H1 (cell line): ENCODE measurements around the gene NT5C3B. TPM values are rescaled to one million over a fixed set of nuclear protein-coding genes. Genes with fewer than 3 reads are reported as not detected.

Experiments used
- USF2 ChIP-seq: IDR thresholded peaks from 2 replicates; pipeline ENCODE4 v1.6.1; 2011; ENCODE audit warnings: low read length, improper control_type of control experiment
- polyA plus RNA-seq, 7 experiments: library from polyadenylated mRNA; depleted of rRNA in 3 of 7; stranded (reverse) in 5 of 7; unstranded in 2 of 7; fragments of >200 nt in 5 of 7; fragments of 200-250 nt in 2 of 7; gene quantifications; 1 replicate in 5 of 7; 2 replicates in 1 of 7; 4 replicates in 1 of 7; pipeline versions ENCODE4 v1.2.1 to v1.2.3, GENCODE V29; 2011 to 2013; ENCODE audit warnings: missing spikeins in 2 of 7, mixed read lengths in 2 of 7
- total RNA-seq: library from RNA; stranded (reverse); fragmentation: NEBNext Ultra II Directional; extraction: Animal tissue kit (Norgen Biotek cat#: 25700); gene quantifications from 2 replicates; pipeline ENCODE4 v1.2.1, GENCODE V29; 2021

Gene NT5C3B
- total and polyA plus RNA-seq, 2 of the 8 experiments (the other 6 are each of a cell fraction or from before 2014, with no cell fraction given): 68.7 to 94.5 TPM

DNA sequence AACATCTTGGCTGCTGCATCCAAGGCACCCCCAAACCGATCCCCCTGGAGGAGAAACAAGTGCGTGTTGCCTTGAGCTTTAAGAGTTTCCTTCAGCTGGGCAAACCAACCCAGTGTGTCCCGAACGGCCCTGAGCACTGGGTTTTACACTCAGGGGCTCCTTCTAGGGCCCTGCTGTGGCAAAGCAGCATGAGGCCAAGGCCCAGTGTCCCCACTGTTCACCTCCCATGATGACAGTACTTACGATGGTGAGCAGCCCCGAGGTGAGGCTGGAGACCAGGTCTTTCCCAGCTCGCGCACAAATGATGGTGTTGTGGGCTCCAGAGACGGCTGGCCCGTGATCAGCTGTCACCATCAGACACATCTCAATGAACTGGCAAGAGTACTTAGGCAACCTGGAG, 35.8 kb upstream of the NT5C3B start (continued):
- no peak for TF ChIP-seq USF2
